Epithelial cell of proximal tubule (primary cell): Measurements from ENCODE around the gene CCDC195. TPM values are rescaled to one million over a fixed set of nuclear protein-coding genes. Genes with fewer than 3 reads are reported as not detected.
"Not testable (repeated sequence)": the region's sequence is repeated elsewhere in the genome, so short reads cannot be mapped to it uniquely, and the experiment has no call there.

Experiments used
- DNase-seq: peaks from one replicate; pipeline ENCODE4 v3.0.0-alpha.2; 2011; ENCODE audit warnings: low read depth
- H3K4me3 ChIP-seq: 2 replicates; pipeline ENCODE4 v1.5.1; 2011; ENCODE audit warnings: low read depth, mild to moderate bottlenecking, low read length
- CTCF ChIP-seq: conservative IDR thresholded peaks from 2 replicates; pipeline ENCODE4 v1.5.1; 2012; ENCODE audit warnings: low read depth, mild to moderate bottlenecking, low read length
- total RNA-seq: library from RNA; depleted of rRNA; stranded (reverse); fragments of >200 nt; gene quantifications from 2 replicates; pipeline ENCODE4 v1.2.3, GENCODE V29; 2015

The CCDC195 gene
- total RNA-seq, 1 donor from 2014 or later = not detected

GRCh38 chr2:224671731-224672130 lies 44.4 kb downstream of the CCDC195 start:
- no peak for TF ChIP-seq CTCF
- no peak overlapping the region for H3K4me3 ChIP-seq
- no peak for DNase-seq

- no peak overlapping the region for H3K4me3 ChIP-seq
- no peak for DNase-seq
- TF ChIP-seq CTCF = no peak
These were observed 46.0 kb downstream of the CCDC195 start for GRCh38 chr2:224670203-224670602.

GRCh38 chr2:224669449-224669848 lies 46.7 kb downstream of the CCDC195 start:
- no peak overlapping the region for H3K4me3 ChIP-seq
- DNase-seq = no peak
- no peak for TF ChIP-seq CTCF

GRCh38 chr2:224668123-224668909 lies 47.8 kb downstream of the CCDC195 start:
- no peak for DNase-seq
- H3K4me3 ChIP-seq = no peak overlapping the region
- TF ChIP-seq CTCF = no peak

GRCh38 chr2:224666951-224667553 lies 49.1 kb downstream of the CCDC195 start:
- no peak for TF ChIP-seq CTCF
- H3K4me3 ChIP-seq = no peak overlapping the region

GRCh38 chr2:224663322-224663721 lies 52.8 kb downstream of the CCDC195 start:
- not testable (repeated sequence) for H3K4me3 ChIP-seq, DNase-seq

More at GRCh38 chr2:224666951-224667553, 49.1 kb downstream of the CCDC195 start:
- no peak for DNase-seq

GRCh38 chr2:224661708-224662107 lies 54.5 kb downstream of the CCDC195 start:
- H3K4me3 ChIP-seq, DNase-seq: not testable (repeated sequence)

- no peak for DNase-seq
- H3K4me3 ChIP-seq = no peak overlapping the region
- TF ChIP-seq CTCF = no peak
These were observed 56.5 kb downstream of the CCDC195 start for GRCh38 chr2:224659714-224660113.
